Measurements from ENCODE around the gene SLTM.

DNA sequence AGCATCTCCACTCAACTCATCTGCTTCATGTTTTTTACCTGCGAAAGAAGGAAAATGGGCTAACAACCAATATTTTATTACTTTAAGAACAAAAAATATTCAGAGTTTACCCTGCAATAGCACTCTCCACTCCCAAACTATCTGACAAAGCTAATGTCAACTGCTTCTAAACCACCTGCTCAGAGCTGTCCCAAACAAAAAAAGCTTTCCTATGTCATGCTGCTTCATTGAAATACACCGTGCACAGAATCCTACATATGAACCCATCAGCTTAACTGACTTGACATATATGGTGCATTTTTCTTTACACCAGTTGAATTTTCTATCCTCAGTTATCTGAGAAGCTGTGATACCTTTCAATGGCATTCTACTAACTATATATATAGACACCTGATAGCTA lies 16.5 kb downstream of the SLTM start:
- TF ChIP-seq, protein P1, sequence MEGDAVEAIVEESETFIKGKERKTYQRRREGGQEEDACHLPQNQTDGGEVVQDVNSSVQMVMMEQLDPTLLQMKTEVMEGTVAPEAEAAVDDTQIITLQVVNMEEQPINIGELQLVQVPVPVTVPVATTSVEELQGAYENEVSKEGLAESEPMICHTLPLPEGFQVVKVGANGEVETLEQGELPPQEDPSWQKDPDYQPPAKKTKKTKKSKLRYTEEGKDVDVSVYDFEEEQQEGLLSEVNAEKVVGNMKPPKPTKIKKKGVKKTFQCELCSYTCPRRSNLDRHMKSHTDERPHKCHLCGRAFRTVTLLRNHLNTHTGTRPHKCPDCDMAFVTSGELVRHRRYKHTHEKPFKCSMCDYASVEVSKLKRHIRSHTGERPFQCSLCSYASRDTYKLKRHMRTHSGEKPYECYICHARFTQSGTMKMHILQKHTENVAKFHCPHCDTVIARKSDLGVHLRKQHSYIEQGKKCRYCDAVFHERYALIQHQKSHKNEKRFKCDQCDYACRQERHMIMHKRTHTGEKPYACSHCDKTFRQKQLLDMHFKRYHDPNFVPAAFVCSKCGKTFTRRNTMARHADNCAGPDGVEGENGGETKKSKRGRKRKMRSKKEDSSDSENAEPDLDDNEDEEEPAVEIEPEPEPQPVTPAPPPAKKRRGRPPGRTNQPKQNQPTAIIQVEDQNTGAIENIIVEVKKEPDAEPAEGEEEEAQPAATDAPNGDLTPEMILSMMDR (IDR thresholded peaks at IDR 0.05): no peak
- TF ChIP-seq EP300 (IDR thresholded peaks at IDR 0.05) (no peak), POLR2A (IDR thresholded peaks at IDR 0.05) (no peak), POLR2AphosphoS5 (IDR thresholded peaks at IDR 0.05) (no peak)

Data from sigmoid colon (tissue), 4 donors.